K562 (cell line): Measurements from ENCODE around the gene ASCC3. TPM values are rescaled to one million over a fixed set of nuclear protein-coding genes. Genes with fewer than 3 reads are reported as not detected.
A peak's percentile ranks its signal among the peaks of the same experiment; 100 is the strongest.

Experiments used
- CBX1 ChIP-seq: sonication (generic); IDR thresholded peaks from 2 replicates; pipeline ENCODE4 v1.6.1; 2016; ENCODE audit warnings: antibody characterized with exemption, low read depth, mild to moderate bottlenecking
- HIVEP1 ChIP-seq: fragments of 250-450 bp; sonication (Bioruptor Pico); IDR thresholded peaks from 2 replicates; pipeline ENCODE4 v1.4.0; 2020; ENCODE audit warnings: mild to moderate bottlenecking
- KLF1 ChIP-seq: fragments of 450-650 bp; IDR thresholded peaks from 2 replicates; pipeline ENCODE4 v1.6.1; 2016; ENCODE audit warnings: missing genetic modification characterization, missing compliant biosample characterization
- MAFG ChIP-seq: fragments of 450-650 bp; conservative IDR thresholded peaks from 2 replicates; pipeline ENCODE4 v1.6.1; 2016; ENCODE audit warnings: missing genetic modification characterization, missing compliant biosample characterization
- NCOA1 ChIP-seq: fragments of 450-650 bp; IDR thresholded peaks from 2 replicates; pipeline ENCODE4 v1.6.1; 2016; ENCODE audit warnings: low read depth
- NCOA4 ChIP-seq: fragments of 450-650 bp; IDR thresholded peaks from 2 replicates; pipeline ENCODE4 v1.6.1; 2018; ENCODE audit warnings: mild to moderate bottlenecking; ENCODE audit not compliant: partially characterized antibody
- NFE2 ChIP-seq: IDR thresholded peaks from 2 replicates; pipeline ENCODE4 v1.6.1; 2014; ENCODE audit warnings: antibody characterized with exemption, low read depth
- POLR3A ChIP-seq: IDR thresholded peaks from 2 replicates; pipeline ENCODE4 v1.6.1; 2011; ENCODE audit warnings: borderline replicate concordance, mild to moderate bottlenecking, moderate library complexity; ENCODE audit not compliant: insufficient read length, insufficient read depth; ENCODE audit errors: extremely low read depth
- RBM39 ChIP-seq: fragments of 200-400 bp; formaldehyde crosslinking; optimal IDR thresholded peaks from 2 replicates; pipeline ENCODE3; 2018; ENCODE audit warnings: low read depth, low read length
- SRSF7 ChIP-seq: fragments of 200-400 bp; formaldehyde crosslinking; optimal IDR thresholded peaks from 2 replicates; pipeline ENCODE3; 2017; ENCODE audit warnings: mild to moderate bottlenecking, low read depth, low read length
- TCF15 ChIP-seq: fragments of 250-450 bp; sonication (Bioruptor Pico); IDR thresholded peaks from 2 replicates; pipeline ENCODE4 v1.8.0; 2022; ENCODE audit warnings: moderate library complexity, mild to moderate bottlenecking, inconsistent platforms
- ZHX1 ChIP-seq: fragments of 150-350 bp; conservative IDR thresholded peaks from 2 replicates; pipeline ENCODE4 v1.6.1; 2014; ENCODE audit warnings: low read length
- ZNF121 ChIP-seq: sonication (generic); formaldehyde crosslinking; conservative IDR thresholded peaks from 2 replicates; pipeline ENCODE4 v1.8.0; 2022; ENCODE audit warnings: missing genetic modification reagents
- ZNF224 ChIP-seq: sonication (generic); formaldehyde crosslinking; IDR thresholded peaks from 2 replicates; pipeline ENCODE4 v1.8.0; 2022; ENCODE audit warnings: mild to moderate bottlenecking, missing genetic modification reagents
- ZSCAN32 ChIP-seq: fragments of 450-650 bp; formaldehyde crosslinking; IDR thresholded peaks from 2 replicates; pipeline ENCODE4 v1.4.0; 2020; ENCODE audit warnings: mild to moderate bottlenecking, moderate library complexity
- polyA plus RNA-seq, 8 experiments: library from polyadenylated mRNA; depleted of rRNA in 4 of 8; stranded (reverse) in 5 of 8; unstranded in 3 of 8; fragments of >200 nt; fragmentation: Nextera tagmentation in 2 of 8; fragmentation: Illumina TruSeq in 1 of 8; extraction: Ambion mirVana in 2 of 8; extraction: Trizol in 1 of 8; gene quantifications; 2 replicates each; pipeline versions ENCODE4 v1.2.1 to v1.2.3, GENCODE V29; 2011 to 2014; ENCODE audit warnings: inconsistent platforms in 1 of 8, missing spikeins in 1 of 8
- total RNA-seq, 7 experiments: library from RNA; depleted of rRNA in 6 of 7; stranded (reverse); fragments of >200 nt in 6 of 7; fragmentation: Illumina TruSeq in 2 of 7; extraction: Trizol in 2 of 7; gene quantifications; 2 replicates each; pipeline versions ENCODE4 v1.2.1 to v1.2.3, GENCODE V29; 2011 to 2021; ENCODE audit warnings: low replicate concordance in 1 of 7
- TF ChIP-seq, protein P1 (sequence below), 2 experiments: IDR thresholded peaks in 1 of 2; conservative IDR thresholded peaks in 1 of 2; 2 replicates each; pipeline ENCODE4 v1.6.1; 2016; ENCODE audit warnings: low read depth in 2 of 2, mild to moderate bottlenecking in 1 of 2, missing compliant biosample characterization in 1 of 2, missing genetic modification characterization in 1 of 2, moderate library complexity in 1 of 2
- TF ChIP-seq, protein P2 (sequence below): fragments of 250-450 bp; sonication (Bioruptor Pico); IDR thresholded peaks from 2 replicates; pipeline ENCODE4 v1.8.0; 2022; ENCODE audit warnings: inconsistent platforms, mild to moderate bottlenecking, moderate library complexity, borderline replicate concordance
- TF ChIP-seq, protein P3 (sequence below), 2 experiments: IDR thresholded peaks; 2 replicates each; pipeline ENCODE4 v1.6.1; 2011; ENCODE audit warnings: borderline replicate concordance in 1 of 2, control low read depth in 1 of 2, low read depth in 1 of 2, low read length in 1 of 2, mild to moderate bottlenecking in 1 of 2, mixed read lengths in 1 of 2, moderate library complexity in 1 of 2; ENCODE audit not compliant: insufficient read depth in 1 of 2, insufficient read length in 1 of 2, poor library complexity in 1 of 2, severe bottlenecking in 1 of 2; ENCODE audit errors: extremely low read depth in 1 of 2

Gene ASCC3
- total and polyA plus RNA-seq, 9 of the 15 experiments (the other 6 are each of a cell fraction or from before 2014, with no cell fraction given): 16.1 to 56.1 (median 33.9) TPM

- TF ChIP-seq NCOA1: no peak
- no peak for TF ChIP-seq RBM39
- TF ChIP-seq, protein P1, sequence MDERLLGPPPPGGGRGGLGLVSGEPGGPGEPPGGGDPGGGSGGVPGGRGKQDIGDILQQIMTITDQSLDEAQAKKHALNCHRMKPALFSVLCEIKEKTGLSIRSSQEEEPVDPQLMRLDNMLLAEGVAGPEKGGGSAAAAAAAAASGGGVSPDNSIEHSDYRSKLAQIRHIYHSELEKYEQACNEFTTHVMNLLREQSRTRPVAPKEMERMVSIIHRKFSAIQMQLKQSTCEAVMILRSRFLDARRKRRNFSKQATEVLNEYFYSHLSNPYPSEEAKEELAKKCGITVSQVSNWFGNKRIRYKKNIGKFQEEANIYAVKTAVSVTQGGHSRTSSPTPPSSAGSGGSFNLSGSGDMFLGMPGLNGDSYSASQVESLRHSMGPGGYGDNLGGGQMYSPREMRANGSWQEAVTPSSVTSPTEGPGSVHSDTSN (CRISPR knock-in tag; IDR thresholded peaks at IDR 0.05; ENCODE audit: low read depth): no peak
- TF ChIP-seq, protein P1 (tag; conservative IDR thresholded peaks at IDR 0.05; ENCODE audit: low read depth): peak; percentile 36; the same call in 1 of the 2 replicates
- no peak for TF ChIP-seq ZNF121 (CRISPR knock-in tag)
- no peak for TF ChIP-seq NCOA4
- no peak for TF ChIP-seq KLF1
- no peak for TF ChIP-seq POLR3A
- 0 out of 2 replicates have a peak, but pooled peaks have one; percentile 50 for TF ChIP-seq CBX1
- no peak for TF ChIP-seq NFE2
- no peak for TF ChIP-seq MAFG
- no peak for TF ChIP-seq ZSCAN32 (CRISPR knock-in tag)
- TF ChIP-seq ZNF224 (CRISPR knock-in tag): no peak
- TF ChIP-seq, protein P2, sequence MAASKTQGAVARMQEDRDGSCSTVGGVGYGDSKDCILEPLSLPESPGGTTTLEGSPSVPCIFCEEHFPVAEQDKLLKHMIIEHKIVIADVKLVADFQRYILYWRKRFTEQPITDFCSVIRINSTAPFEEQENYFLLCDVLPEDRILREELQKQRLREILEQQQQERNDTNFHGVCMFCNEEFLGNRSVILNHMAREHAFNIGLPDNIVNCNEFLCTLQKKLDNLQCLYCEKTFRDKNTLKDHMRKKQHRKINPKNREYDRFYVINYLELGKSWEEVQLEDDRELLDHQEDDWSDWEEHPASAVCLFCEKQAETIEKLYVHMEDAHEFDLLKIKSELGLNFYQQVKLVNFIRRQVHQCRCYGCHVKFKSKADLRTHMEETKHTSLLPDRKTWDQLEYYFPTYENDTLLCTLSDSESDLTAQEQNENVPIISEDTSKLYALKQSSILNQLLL: no peak
- TF ChIP-seq TCF15: no peak
- TF ChIP-seq HIVEP1 (CRISPR knock-in tag): no peak
- TF ChIP-seq, protein P3, sequence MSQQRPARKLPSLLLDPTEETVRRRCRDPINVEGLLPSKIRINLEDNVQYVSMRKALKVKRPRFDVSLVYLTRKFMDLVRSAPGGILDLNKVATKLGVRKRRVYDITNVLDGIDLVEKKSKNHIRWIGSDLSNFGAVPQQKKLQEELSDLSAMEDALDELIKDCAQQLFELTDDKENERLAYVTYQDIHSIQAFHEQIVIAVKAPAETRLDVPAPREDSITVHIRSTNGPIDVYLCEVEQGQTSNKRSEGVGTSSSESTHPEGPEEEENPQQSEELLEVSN (IDR thresholded peaks at IDR 0.05; ENCODE audit: borderline replicate concordance in 1 of 2, extremely low read depth in 1 of 2, insufficient read depth in 1 of 2, insufficient read length in 1 of 2, low read depth in 1 of 2, low read length in 1 of 2, poor library complexity in 1 of 2, severe bottlenecking in 1 of 2): peak; percentile 92 to 96
- no peak for TF ChIP-seq ZHX1
- TF ChIP-seq SRSF7: no peak
These were observed at the start of gene ASCC3 (continued) for GRCh38 chr6:100880853-100881706.
